GM18867 (cell line): ENCODE data around the gene BRD7.

Experiments used
- ATAC-seq: cut with Tn5 transposase; IDR thresholded peaks from one replicate; pipeline ENCODE4 v1.9.1; 2021; ENCODE audit warnings: mild to moderate bottlenecking, moderate library complexity; ENCODE audit not compliant: unreplicated experiment

The BRD7 gene

DNA sequence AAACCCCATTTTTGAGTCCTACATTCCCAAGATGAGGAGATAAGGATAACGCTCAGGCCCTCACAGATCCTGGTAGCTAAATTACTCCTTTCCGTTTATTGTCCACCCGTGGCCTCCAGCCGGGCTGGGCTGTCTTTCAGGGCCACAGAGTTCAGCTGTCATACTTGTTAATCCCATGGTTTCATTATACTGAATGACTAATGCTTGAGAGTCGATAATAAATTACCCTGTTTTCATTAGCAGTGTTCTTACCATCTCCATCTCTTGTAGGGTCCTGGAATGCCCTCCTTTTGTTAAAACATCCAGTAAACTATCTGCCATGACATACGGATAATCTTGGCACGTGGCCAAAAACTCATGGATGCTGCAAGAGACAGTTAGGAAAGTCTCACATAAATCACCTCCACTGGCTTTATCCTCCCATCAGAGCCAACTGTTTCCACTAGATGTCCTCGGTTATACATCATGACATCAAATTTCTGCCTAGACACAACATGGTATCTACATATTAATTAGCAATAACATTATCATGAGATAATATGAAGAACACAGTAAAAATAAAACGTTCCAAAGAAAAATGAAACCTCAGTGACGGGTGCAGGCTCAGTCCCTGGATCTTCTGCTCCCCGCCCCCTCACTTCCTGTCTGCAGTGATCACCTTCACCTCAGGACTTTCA, 45.3 kb downstream of the BRD7 start:
- ATAC-seq, result no peak

- no peak for ATAC-seq
Observed at GRCh38 chr16:50322333-50322732, 46.5 kb downstream of the BRD7 start.

DNA sequence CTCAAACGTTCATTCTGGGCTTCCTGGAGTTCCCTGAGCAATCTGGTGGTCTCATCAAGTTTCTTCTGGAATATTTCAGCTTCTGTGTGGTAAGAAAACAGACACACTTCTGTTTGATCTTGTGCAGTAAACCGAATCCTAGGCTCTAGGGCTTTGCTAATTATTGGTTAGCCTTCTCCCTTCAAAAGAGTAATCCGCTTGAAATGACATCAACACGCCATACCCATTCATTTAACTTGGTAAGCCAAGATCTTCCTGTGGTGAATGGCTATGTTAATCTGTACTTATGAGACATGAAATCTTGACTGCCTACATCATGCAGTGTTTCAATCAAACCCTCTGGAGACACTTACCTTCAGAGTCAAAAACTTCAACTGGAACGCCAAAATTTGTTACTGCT, 48.5 kb downstream of the BRD7 start:
- no peak for ATAC-seq

DNA sequence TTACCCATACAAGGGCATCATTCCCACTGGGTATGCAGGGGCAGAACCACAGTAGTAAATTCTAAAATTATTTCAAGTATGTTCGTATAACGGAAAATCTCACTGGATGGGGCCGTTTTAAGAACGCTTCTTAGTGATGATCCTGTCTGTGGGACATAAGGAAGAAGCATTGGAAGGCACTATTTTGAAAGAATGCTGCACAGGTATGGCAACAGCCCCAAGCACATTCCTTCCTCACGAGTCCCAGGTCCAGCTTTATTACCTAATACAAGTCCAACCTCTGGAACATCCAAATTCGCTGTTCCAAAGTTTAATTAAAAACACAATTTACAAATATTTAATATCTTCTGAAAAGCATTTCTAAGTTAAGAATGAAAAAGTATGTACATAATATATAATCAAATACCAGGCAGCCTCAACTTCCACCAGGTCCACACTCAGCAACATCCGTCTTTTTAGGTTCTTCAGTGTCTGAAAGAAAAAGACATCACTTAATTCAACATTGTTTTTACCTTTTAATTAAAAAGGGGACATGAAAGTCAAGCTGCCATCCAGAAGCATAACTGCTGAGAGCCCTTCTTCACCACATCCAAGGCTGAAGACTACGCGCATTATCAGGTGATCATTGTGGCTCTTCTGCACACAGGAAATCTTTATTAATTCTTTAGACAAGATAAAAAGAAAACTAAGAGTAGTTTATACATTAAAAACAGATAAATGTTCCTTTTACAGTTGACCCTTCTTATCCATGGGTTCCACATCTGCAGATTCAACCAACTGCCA, 49.8 kb downstream of the BRD7 start:
- ATAC-seq, result no peak

GRCh38 chr16:50316848-50317630, 51.7 kb downstream of the BRD7 start:
- ATAC-seq, result no peak

GRCh38 chr16:50316102-50316847, 52.5 kb downstream of the BRD7 start:
- ATAC-seq, result no peak

DNA sequence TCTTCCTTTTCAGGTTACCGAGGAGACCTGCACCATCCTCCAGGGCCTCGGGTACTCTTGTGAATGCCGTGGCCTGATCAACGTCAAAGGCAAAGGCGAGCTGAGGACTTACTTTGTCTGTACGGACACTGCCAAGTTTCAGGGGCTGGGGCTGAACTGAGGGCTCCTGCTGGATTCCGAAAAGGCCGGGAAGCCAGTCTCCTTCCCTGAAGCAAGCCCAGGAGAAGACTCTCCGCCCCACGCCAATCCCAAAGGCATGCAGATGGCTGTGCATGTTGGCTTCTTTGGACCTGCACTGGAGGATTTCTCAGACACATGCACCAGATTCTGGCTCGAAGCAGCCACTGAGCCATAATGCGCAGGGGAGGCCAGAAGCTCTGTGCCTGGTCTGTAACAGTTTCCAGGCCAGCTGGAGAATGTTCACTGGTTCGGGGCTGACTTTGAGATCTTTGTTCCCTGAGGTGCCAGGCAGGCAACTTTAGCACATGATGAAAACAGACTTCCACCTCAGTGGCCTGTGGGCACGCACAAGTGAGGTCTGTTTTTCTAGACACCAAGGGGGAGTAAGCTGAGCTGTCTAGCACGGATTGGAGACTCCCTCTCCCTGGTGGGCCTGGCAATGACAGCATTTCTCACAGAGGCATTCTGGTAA, 53.3 kb downstream of the BRD7 start:
- ATAC-seq, result no peak

DNA sequence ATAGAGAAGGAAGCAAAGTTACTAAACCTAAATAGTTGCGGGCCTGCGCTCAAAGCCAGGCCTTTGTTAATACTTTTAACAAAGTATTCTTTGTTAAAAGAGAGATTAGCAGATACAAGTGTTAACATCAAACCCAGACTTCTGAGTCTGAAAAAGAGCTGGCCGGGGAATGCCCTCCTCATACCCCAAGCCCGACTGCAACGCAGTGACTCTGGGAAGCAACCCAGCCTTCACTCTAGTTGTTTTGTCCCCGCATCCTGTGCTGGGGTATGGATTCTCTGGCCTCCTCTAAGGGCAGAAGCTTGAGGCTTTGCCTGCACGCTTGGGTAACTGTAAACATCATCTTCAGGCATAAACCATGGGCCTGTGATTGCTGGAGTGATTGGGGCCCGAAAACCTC, 54.1 kb downstream of the BRD7 start:
- ATAC-seq, result no peak

- ATAC-seq, result no peak
Observed at GRCh38 chr16:50313596-50314478, 55.0 kb downstream of the BRD7 start.

GRCh38 chr16:50311891-50312501, 56.8 kb downstream of the BRD7 start:
- ATAC-seq, result no peak

- no peak for ATAC-seq
Observed at GRCh38 chr16:50311134-50311528, 57.7 kb downstream of the BRD7 start.

DNA sequence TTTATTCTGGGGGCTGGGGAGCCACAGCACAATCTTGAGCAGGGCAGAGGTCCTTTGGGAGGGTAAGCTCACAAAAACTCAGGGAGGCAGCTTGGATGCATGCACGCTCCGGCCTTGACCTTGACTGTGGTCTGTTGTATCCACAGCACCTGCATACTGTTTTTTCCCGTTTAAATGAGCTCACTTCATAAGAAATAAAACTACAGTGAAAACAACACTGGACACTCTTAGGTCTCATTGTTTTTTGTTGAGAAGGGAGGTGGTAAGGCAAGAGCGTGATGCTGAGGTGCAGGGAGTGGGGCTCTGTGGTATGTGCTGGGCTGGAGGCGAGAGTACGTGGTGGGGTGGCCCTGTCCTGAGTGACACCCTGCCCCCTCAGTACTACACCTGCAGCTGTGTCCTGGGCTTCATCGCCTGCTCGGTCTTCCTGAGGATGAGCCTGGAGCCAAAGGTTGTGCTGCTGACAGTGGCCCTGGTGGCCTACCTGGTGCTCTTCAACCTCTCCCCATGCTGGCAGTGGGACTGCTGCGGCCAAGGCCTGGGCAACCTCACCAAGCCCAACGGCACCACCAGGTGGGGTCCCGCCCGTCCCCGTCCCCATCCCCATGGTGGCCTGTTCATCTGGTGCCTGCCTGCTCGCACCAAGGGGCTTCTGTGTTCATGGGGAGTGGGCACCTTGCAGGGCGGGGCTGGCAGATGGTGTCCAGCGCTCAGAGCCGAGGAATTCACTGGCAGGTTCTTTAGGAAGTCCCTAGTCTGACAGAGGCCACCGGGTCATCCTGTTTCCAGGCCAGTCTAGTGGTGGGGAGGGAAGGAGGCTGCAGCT, 58.3 kb downstream of the BRD7 start:
- no peak for ATAC-seq

- ATAC-seq, result no peak
Observed at GRCh38 chr16:50309527-50310307, 59.1 kb downstream of the BRD7 start.

DNA sequence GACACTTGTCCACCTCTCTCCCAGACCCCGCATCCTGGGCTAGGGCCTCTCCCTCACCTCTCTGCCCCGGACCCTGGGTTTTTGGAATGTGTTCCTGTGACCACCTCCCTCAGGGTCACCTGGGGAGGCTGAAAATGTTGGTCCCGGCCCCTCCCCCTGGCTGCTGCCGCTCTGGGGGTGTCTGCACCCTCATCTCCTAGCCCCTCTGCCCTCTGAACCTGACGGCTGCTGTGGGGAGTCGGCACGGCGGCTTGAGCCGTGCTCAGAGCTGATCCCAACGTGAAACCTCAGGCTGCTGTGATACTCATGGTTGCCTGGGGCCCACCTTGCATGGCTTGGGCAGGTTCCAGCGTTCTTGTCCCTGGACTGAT, 59.6 kb downstream of the BRD7 start:
- ATAC-seq, result no peak

DNA sequence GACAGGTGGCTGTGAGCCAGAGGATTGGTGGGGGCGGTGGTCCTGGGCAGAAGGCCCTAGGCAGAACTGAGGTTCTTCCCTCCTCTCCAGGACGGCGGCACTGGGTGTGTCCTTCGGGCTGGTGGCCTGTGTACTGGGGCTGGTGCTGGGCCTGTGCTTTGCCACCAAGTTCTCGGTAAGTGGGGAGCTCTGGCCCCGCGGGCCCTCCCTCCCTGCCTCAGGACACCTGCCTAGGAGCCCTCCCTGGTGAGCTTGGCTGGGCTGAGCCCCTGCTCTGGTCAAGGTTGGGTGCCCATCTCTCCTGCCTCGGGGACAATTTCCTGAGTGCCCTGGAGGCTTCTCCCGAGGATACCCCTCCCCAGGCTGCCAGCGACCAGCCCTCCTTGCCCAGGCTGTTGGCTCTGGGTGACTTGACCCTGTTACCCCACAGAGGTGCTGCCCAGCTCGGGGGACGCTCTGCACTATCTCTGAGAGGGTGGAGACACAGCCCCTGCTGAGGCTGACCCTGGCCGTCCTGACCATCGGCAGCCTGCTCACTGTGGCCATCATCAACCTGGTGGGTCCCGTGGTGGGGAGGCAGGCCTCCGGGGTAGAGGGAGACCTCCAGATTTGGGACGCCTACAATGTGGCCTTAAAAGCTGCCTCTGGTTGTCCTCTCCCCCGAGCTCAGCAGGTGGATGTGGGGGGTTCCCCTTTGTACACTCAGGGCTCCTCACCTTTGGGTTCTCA, 60.4 kb downstream of the BRD7 start:
- ATAC-seq, result no peak

- no peak for ATAC-seq
Observed at GRCh38 chr16:50306287-50306686, 62.5 kb downstream of the BRD7 start.
